Measurements from ENCODE around the gene CACUL1.
"Not testable (repeated sequence)": the region's sequence is repeated elsewhere in the genome, so short reads cannot be mapped to it uniquely, and the experiment has no call there.

CACUL1 gene

GRCh38 chr10:118674226-118674919 lies 80.4 kb downstream of the CACUL1 start:
- DNase-seq: no peak

- no peak for DNase-seq
Measured at GRCh38 chr10:118672766-118673715, 81.7 kb downstream of the CACUL1 start.

DNA sequence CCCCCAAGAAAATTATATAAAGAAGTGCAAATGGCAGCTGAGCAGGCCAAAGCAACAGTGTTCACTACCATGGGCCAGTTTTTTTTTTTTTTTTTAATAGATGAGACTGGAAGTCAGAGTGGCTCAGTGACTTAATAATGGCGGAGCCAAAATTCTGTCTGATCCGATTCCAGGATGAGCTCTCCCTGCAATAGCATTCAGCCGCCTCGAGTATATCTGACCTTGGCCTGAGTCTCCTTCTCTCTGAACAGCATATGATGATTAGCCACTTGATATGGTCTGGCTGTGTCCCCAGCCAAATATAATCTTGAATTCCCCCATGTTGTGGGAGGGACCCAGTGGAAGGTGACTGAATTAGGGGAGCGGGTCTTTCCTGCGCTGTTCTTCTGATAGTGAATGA lies 82.6 kb downstream of the CACUL1 start:
- DNase-seq: no peak

GRCh38 chr10:118671221-118671620 lies 83.5 kb downstream of the CACUL1 start:
- DNase-seq: not testable (repeated sequence)

- DNase-seq: no peak
Measured at GRCh38 chr10:118670472-118671124, 84.2 kb downstream of the CACUL1 start.

GRCh38 chr10:118669835-118670234 lies 84.9 kb downstream of the CACUL1 start:
- no peak for DNase-seq

GRCh38 chr10:118669020-118669791 lies 85.6 kb downstream of the CACUL1 start:
- DNase-seq: no peak

GRCh38 chr10:118668228-118668952 lies 86.4 kb downstream of the CACUL1 start:
- no peak for DNase-seq

GRCh38 chr10:118667732-118668131 lies 87.0 kb downstream of the CACUL1 start:
- no peak for DNase-seq

DNA sequence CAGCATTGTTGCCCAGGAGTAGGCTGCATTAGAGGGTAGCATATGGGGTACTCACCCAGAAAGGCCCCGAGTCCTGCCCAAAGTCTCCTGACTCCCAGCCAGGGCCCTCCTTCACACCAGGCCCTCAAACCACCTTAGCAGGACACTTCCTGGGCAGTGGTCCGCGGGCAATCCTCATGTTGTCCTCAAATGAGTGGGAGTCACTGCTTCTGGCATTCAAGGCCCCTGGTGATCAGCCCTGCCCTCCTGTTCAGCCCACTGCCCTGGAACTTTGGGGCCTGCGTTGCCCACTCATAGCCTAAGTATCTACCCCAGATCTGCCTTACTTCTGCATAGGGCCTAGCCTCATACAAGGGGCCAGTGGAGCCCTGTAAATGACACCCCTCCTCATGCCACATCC lies 88.4 kb downstream of the CACUL1 start:
- no peak for DNase-seq

- DNase-seq: no peak
Measured at GRCh38 chr10:118664321-118664720, 90.4 kb downstream of the CACUL1 start.

DNA sequence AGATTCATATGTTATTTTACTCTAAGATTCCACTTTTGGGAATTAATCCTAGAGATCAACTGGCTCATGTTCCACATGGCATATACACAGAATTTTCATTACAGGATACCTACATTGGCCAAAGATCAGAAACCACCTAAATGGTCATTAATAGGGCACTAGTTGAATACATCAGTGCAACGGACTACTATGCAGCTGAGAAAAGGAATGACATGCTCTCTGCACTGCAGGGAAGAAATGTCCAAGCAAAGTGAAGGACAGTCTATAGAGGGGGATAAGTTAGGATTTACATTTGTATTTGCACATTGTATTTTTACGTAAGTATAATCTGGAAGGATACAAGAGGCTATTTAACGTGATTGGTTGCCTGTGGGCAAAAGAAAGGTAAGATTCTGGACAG lies 91.6 kb downstream of the CACUL1 start:
- no peak for DNase-seq

DNA sequence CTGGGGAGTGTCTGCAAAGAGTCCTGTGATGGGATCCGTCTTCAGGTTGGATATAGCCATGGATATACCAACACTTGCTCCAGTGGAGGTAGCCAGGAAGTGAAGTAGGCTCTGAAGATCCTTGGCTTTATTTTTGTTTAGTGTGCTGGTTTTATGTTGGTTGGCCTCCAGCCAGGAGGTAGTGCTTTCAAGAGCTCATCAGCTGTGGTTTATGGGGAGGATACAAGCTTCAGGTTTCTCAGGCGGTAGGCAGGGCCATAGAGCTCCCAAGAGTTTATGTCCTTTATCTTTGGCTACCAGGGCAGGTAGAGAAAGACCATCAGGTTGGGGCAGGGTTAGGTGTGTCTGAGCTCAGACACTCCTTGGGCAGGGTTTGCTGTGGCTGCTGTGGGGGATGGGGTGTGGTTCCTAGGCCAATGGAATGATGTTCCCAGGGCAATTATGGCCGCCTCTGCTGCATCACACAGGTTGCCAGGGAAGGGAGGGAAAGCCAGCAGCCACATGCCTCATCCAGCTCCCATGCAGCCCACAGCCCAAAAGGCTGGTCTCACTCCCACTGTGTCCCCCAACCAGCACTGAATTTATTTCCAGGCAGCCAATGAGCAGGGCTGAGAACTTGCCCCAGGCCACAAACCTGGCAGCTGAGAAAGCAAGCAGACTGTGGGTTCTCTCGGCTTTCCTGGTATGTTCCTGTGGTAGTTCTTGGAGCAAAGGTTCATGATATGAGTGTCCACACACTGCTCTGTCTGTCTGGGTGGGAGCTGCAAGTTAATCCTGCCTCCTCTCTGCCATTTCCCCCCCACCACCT lies 92.3 kb downstream of the CACUL1 start:
- peak; percentile 29 for DNase-seq

DNA sequence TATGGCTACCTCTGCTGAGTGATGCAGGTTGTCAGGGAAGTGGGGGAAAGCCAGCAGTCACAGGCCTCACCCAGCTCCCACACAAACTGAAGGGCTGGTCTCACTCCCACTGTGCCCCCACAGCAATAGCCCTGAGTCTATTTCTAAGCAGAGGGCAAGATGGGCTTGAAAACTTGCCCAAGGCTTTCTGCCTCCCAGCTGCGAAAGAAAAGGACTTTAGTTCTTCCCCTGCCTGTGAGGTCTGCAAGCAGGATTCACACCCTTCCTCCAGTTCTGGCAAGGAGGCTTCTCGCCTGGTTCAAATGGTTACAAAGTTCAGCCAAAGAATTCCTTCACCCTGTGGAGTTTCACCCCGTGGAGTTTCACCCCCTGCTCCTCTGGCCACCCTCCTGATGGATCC lies 96.0 kb downstream of the CACUL1 start:
- DNase-seq: no peak

- not testable (repeated sequence) for DNase-seq
Measured at GRCh38 chr10:118658168-118658567, 96.6 kb downstream of the CACUL1 start.

DNA sequence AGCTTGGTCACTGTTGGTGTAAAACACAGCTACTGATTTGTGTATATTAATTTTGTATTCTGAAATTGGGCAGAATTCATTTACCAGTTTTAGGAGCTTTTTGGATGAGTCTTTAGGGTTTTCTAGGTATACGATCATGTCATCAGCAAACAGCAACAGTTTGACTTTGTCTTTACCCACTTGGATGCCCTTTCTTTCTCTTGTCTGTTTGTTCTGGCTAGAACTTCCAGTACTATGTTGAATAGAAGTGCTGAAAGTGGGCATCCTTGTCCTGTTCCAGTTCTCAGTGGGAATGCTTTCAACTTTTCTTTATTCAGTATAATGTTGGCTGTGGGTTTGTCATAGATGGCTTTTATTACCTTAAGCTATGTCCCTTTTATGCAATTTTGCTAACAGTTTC lies 109.5 kb downstream of the CACUL1 start:
- not testable (repeated sequence) for DNase-seq

DNA sequence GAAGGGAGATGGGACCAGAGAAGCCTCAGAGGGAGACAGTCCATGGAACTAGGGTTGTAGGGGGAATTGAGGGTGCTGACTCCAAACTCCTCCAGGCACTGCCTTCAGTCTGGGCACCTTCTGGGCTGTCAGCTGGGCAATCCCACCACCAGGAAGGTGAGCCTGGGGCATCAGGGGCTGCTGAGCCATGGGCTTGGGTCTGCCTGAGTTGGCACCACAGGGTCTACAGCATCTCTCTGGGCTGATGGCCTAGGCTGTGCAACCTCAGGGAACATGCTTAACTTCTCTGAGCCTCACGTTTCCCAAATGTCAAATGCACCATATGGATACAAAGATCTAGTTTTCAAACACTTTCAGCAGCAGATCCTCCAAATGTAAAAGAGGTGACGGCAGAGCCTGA lies 112.5 kb downstream of the CACUL1 start:
- no peak for DNase-seq

DNA sequence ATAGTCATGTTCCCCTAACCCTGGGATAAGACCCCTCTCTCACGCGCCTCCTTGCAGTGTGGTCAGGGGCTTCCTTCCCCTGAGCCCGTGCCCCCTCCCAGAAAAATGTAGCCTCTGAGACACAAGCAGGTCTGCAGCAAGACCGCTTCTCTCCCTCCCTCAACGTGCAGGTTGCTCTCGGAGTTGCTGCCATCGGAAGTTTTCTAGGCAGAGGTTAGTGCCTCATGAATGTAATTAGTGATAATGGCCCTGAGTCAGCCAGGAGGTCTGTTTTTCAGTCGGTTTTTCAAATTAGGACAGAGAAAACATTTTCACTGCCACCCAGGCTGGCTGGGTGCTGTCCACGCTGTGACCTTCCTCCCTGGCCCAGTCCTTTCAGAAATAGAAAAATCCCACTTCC lies 116.1 kb downstream of the CACUL1 start:
- no peak for DNase-seq

DNA sequence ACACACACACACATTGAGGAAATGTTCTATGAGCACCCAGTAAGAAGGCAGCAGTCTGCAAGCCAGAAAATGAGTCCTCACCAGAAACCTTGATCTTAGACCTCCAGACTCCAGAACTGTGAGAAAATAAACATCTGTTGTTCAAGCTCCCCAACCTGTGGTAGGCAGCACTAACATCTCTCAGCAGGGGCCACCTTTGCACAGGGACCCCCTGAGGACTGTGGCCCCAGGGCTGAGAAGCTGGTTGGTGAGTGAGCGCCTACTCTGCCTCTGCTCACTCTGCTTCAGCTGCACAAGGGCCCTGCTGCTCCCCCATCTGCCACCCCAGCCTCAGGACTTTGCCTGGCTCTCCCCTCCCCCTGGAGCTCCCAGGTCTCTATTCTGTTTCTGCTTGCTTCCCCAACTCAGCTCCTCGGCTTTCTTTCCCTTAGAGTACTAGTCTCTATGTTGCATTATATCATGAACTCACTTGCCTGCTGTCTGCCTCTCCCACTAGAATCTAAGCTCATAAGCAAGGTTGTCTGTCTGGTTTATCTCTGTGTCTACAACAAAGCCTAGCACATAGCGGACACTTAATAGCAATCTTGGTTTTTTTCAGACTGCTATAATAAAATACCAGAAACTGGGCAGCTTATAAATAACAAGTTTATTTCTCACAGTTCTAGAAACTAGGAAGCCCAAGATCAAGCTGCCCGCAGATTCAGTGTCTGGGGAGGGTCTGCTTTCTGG lies 118.9 kb downstream of the CACUL1 start:
- DNase-seq: peak; percentile 51

- no peak for DNase-seq
Measured at GRCh38 chr10:118633786-118634185, 121.0 kb downstream of the CACUL1 start.

Data from NCI-H2171 treated with DMSO at 0.1 percent for 48 hours (cell line).